NT2/D1 (cell line): ENCODE results near the gene GAGE12J.
"Not testable (repeated sequence)": the region's sequence is repeated elsewhere in the genome, so short reads cannot be mapped to it uniquely, and the experiment has no call there.

Experiments used
- DNase-seq: peaks from one replicate; pipeline ENCODE4 v3.0.0-alpha.2; 2011; ENCODE audit warnings: low read depth, low spot score
- H3K27me3 ChIP-seq: 2 replicates; pipeline ENCODE4 v1.6.0; 2011; ENCODE audit warnings: mild to moderate bottlenecking; ENCODE audit not compliant: insufficient read length, insufficient read depth
- H3K36me3 ChIP-seq: 2 replicates; pipeline ENCODE4 v1.6.1; 2011; ENCODE audit warnings: mild to moderate bottlenecking, low read length, mixed read lengths; ENCODE audit not compliant: insufficient read depth, insufficient read length
- H3K4me1 ChIP-seq: 2 replicates; pipeline ENCODE4 v1.5.1; 2011; ENCODE audit not compliant: insufficient read depth, insufficient read length
- H3K4me3 ChIP-seq: 2 replicates; pipeline ENCODE4 v1.5.1; 2011; ENCODE audit warnings: low read depth; ENCODE audit not compliant: insufficient read length
- H3K9ac ChIP-seq: 2 replicates; pipeline ENCODE4 v1.6.0; 2011; ENCODE audit warnings: low read depth; ENCODE audit not compliant: insufficient read length
- H3K9me3 ChIP-seq: 2 replicates; pipeline ENCODE4 v1.5.1; 2011; ENCODE audit warnings: mild to moderate bottlenecking, low read length; ENCODE audit not compliant: insufficient read depth
- SUZ12 ChIP-seq: IDR thresholded peaks from 2 replicates; pipeline ENCODE4 v1.6.1; 2011; ENCODE audit not compliant: insufficient read length, insufficient read depth; ENCODE audit errors: extremely low read depth
- YY1 ChIP-seq: IDR thresholded peaks from 2 replicates; pipeline ENCODE4 v1.6.1; 2011; ENCODE audit not compliant: insufficient read length, insufficient read depth
- ZNF274 ChIP-seq: IDR thresholded peaks from 2 replicates; pipeline ENCODE4 v1.6.1; 2011; ENCODE audit warnings: mild to moderate bottlenecking, low read depth, low read length

Gene GAGE12J

DNA sequence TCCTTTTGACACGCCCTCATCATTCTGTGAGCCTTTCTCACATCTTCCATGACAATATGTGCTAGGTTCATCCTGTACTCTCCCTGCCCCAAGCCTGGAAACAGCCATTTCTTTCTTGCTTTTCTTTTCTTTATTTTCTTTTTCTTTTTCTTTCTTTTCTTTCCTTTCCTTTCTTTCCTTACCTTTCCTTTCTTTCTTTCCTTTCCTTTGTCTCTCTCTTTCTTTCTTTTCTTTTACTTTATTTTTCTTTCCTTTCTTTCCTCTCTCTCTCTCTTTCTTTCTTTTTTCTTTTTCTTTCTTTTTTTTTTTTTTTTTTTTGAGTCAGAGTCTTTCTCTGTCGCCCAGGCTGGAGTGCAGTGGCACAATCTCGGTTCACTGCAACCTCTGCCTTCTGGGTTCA is 37.6 kb upstream of the GAGE12J start:
- no peak overlapping the region for H3K9ac ChIP-seq
- DNase-seq = no peak
- H3K27me3 ChIP-seq = no peaks in the 10 kb centered on the region
- no peak overlapping the region for H3K4me3 ChIP-seq
- no peaks in the 10 kb centered on the region for H3K9me3 ChIP-seq
- no peak for TF ChIP-seq SUZ12
- TF ChIP-seq ZNF274 = no peak
- TF ChIP-seq YY1 = no peak
- peaks cover 5% of the 10 kb centered on the region for H3K4me1 ChIP-seq
- peaks cover 18% of the 10 kb centered on the region for H3K36me3 ChIP-seq

DNA sequence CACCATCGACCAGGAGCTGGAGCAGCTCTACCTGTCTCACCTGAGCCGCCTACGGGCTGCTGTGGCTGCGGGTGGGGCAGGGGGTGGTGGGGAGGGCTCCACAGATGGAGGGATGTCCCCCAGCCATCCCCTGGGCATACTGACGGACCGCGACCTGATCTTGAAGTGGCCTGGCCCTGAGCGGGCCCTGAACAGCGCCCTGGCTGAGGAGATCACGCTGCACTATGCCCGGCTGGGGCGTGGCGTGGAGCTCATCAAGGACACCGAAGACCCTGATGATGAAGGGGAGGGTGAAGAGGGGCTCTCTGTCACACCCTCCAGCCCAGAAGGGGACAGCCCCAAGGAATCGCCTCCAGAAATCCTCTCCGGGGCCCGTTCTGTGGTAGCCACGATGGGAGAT is 35.7 kb upstream of the GAGE12J start:
- peaks cover 18% of the 10 kb centered on the region for H3K36me3 ChIP-seq
- no peaks in the 10 kb centered on the region for H3K9me3 ChIP-seq
- H3K4me3 ChIP-seq = no peak overlapping the region
- no peaks in the 10 kb centered on the region for H3K27me3 ChIP-seq
- no peak overlapping the region for H3K9ac ChIP-seq
- no peak for DNase-seq
- H3K4me1 ChIP-seq = peaks cover 4% of the 10 kb centered on the region
- TF ChIP-seq SUZ12 (no peak), ZNF274 (no peak), YY1 (no peak)

GRCh38 chrX:49286581-49286980 is 35.3 kb upstream of the GAGE12J start:
- H3K27me3 ChIP-seq = no peaks in the 10 kb centered on the region
- TF ChIP-seq SUZ12 (no peak), ZNF274 (no peak), YY1 (no peak)
- H3K9me3 ChIP-seq = no peaks in the 10 kb centered on the region
- peaks cover 18% of the 10 kb centered on the region for H3K36me3 ChIP-seq
- no peak for DNase-seq
- H3K4me1 ChIP-seq = peaks cover 4% of the 10 kb centered on the region
- no peak overlapping the region for H3K9ac ChIP-seq
- no peak overlapping the region for H3K4me3 ChIP-seq

DNA sequence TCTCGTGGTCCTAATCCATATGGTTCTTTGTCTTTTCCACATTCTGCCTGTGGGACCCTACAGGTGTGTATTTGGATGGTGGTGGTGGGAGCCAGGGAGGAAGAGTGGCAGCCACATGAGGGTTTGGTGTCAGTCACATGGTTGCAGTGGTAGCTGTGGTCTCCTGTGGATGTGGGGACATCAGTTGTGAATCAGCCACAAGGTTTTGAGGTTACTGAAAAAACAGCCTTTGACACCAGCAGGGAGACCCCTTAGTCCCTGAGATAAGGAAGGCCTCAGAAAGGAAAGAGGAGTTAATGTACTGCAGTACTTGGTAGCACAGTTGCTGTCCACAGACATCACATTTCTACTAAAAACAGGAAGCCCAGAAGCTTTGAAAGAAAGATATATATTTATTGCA is 34.2 kb upstream of the GAGE12J start:
- H3K4me3 ChIP-seq = no peak overlapping the region
- H3K27me3 ChIP-seq = no peaks in the 10 kb centered on the region
- H3K4me1 ChIP-seq = peaks cover 5% of the 10 kb centered on the region
- DNase-seq = no peak
- no peak for TF ChIP-seq SUZ12
- no peak overlapping the region for H3K9ac ChIP-seq
- peaks cover 18% of the 10 kb centered on the region for H3K36me3 ChIP-seq
- H3K9me3 ChIP-seq = no peaks in the 10 kb centered on the region

- Histone ChIP-seq H3K4me1 (peaks cover 7% of the 10 kb centered on the region), H3K4me3 (no peak overlapping the region), H3K27me3 (no peaks in the 10 kb centered on the region), H3K36me3 (peaks cover 14% of the 10 kb centered on the region), H3K9ac (no peak overlapping the region), H3K9me3 (no peaks in the 10 kb centered on the region)
- DNase-seq = no peak
- TF ChIP-seq ZNF274 = no peak
- TF ChIP-seq YY1 = no peak
- TF ChIP-seq SUZ12 = no peak
Observed at GRCh38 chrX:49290215-49290614, 31.6 kb upstream of the GAGE12J start.

DNA sequence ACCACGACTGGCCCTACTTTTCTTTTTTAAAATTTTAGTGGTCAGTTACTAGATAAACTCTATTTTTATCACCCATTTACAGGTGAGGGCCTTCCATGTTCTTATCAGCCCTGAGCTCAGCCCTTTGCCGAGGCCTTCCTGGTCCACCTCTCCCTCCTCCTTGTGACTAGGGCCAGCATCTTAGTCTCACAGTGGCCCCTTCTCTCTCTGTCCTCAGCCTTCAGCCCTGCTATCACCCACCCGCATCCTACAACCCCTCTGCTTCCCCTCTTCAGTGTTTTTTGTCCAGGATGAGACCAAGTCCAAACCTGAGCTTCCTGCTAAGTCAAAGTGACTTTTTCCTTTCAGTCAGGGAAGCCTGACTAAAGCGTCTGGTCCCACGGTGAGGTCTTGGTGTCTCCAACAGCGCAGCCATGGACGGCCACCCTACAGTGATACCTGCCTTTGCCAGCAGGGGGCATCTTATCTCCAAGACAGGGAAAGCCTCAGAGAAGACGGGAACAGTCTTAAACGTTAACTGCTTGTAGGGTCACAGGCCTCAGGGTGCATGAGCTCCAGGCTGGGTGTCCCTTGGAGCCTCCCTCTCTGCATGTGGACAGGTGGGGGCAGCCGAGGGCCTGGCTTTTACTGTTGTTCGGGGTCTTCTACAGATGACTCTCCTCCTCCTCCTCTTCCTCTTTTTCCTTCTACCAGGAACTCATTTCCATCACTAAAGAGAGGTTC is 30.1 kb upstream of the GAGE12J start:
- TF ChIP-seq SUZ12 (no peak), ZNF274 (no peak), YY1 (no peak)
- no peak overlapping the region for H3K4me3 ChIP-seq

DNA sequence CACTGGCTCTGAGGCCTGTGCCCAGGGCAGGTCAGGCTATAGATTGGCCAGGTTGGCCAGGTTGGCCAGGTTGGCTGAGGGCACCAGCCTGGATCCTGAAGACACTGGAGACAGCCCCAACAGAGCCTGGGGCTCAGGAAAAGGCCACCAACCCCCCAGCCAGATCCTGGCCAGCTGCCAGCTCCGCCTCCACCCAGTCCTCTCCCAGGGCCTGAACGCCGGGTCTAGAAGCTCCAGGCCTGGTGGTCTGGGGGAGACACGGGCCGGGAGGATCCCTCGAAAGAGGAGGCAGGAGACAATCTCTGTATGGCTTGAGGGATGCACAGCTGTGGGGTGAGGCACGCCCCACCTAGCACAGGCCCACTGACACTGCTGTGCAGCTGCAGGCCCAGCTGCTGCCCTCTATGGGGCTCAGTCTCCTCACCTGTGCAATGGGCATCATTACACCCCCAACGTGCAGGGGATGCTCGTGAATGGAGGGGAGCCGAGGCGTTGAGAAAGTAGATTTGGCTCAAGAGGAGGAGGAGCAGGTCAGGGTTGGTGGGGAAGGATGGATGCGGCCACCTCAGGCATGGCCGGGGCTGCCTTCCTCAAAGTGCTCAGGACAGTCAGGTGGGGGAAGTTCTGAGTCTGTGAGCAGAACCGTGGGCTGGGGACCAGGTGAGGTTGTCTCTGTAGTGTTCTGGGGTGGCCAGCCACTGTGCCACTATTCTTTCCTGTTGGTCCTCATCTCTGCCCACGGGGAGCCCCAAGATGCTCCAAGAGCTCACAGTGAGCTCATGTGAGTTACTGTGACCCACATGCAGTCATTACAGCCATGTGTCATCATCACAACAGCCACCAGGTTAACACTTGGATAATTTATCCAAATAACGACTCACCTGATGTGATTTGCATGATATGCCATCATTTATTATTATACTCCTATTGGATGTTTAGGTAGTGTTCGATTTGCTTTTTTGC is 29.2 kb upstream of the GAGE12J start:
- peak overlapping the region; percentile 50 for H3K9ac ChIP-seq
- H3K4me3 ChIP-seq = no peak overlapping the region
- TF ChIP-seq ZNF274 (no peak), YY1 (no peak), SUZ12 (no peak)
- no peak for DNase-seq
- H3K9me3 ChIP-seq = no peaks in the 10 kb centered on the region
- no peaks in the 10 kb centered on the region for H3K27me3 ChIP-seq
- no peaks in the 10 kb centered on the region for H3K36me3 ChIP-seq
- H3K4me1 ChIP-seq = peaks cover 7% of the 10 kb centered on the region

More for the DNA sequence above, 30.1 kb upstream of the GAGE12J start:
- peaks cover 7% of the 10 kb centered on the region for H3K4me1 ChIP-seq
- DNase-seq = peak; percentile 62
- H3K27me3 ChIP-seq = no peaks in the 10 kb centered on the region
- H3K9ac ChIP-seq = no peak overlapping the region
- no peaks in the 10 kb centered on the region for H3K9me3 ChIP-seq
- peaks cover under 1% of the 10 kb centered on the region for H3K36me3 ChIP-seq

DNA sequence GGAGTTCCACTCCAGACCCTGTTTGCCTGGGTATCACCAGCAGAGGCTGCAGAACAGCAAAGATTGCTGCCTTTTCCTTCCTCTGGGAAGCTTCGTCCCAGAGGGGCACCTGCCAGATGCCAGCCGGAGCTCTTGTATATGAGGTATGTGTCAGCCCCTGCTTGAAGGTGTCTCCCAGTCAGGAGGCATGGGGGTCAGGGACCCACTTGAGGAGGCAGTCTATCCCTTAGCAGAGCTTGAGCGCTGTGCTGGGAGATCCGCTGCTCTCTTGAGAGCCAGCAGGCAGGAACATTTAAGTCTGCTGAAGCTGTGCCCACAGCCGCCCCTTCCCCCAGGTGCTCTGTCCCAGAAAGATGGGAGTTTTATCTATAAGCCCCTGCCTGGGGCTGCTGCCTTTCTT is 22.5 kb upstream of the GAGE12J start:
- H3K9me3 ChIP-seq, H3K9ac ChIP-seq, H3K36me3 ChIP-seq, H3K4me1 ChIP-seq, DNase-seq, H3K27me3 ChIP-seq, H3K4me3 ChIP-seq: not testable (repeated sequence)
